NCI-H2227 treated with DMSO at 0.1 percent for 48 hours (cell line): ENCODE data around the gene CHCHD6.

Experiments
- DNase-seq: peaks from one replicate; lab custom pipeline; 2025; lab: John Stamatoyannopoulos, UW

Gene CHCHD6

DNA sequence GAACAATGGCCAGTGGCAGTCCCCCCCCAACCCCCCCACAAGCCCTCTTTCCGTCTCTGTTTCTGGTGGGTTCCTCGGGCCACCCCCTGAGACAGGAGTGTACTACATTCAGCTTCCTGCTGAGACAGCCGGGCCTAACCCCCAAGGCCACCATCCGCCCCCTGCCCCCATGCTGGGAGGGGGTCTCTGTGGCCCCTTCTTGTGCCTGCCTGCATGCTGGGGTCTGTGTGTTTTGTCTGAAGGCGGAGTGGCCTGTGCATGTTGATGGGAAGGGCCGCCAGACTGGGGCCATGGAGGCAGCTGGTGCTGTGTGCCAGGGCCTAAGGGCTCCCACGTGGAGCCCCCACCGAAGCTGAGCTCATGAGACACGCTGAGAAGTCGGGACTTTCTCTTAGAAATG lies 305.5 kb downstream of the CHCHD6 start:
- no peak for DNase-seq
